ENCODE measurements around the gene POFUT2. TPM values are rescaled to one million over a fixed set of nuclear protein-coding genes. Genes with fewer than 3 reads are reported as not detected.

POFUT2 gene
- total and polyA plus RNA-seq, 12 donors = 12.7 to 20.6 (median 16.9) TPM

- H3K4me1 ChIP-seq = peaks cover 0 to 31% (median 12%) of the 10 kb centered on the region in 9 donors
Observed at GRCh38 chr21:45327441-45328197, 39.9 kb upstream of the POFUT2 start.

GRCh38 chr21:45326891-45327440, 39.3 kb upstream of the POFUT2 start:
- no peak for ATAC-seq
- no peak for TF ChIP-seq CTCF (IDR thresholded peaks at IDR 0.05)

More at GRCh38 chr21:45327441-45328197, 39.9 kb upstream of the POFUT2 start:
- 88 to 94% methylated on average over 23 of the region's 23 CpGs for WGBS, 2 donors
- ATAC-seq (no peak), DNase-seq (no peak)
- intact Hi-C loops (cut with DNase I) = no loop called here
- Histone ChIP-seq H3K27me3 (no peaks in the 10 kb centered on the region), H3K9me3 (no peaks in the 10 kb centered on the region), H3K27ac (no peak overlapping the region), H3K36me3 (no peaks in the 10 kb centered on the region), H3K4me3 (no peak overlapping the region)
- TF ChIP-seq CTCF (IDR thresholded peaks at IDR 0.05) = no peak

GRCh38 chr21:45326169-45326851, 38.6 kb upstream of the POFUT2 start:
- 87 to 91% methylated on average over 25 of the region's 25 CpGs for WGBS, 2 donors
- Histone ChIP-seq H3K36me3 (no peaks in the 10 kb centered on the region), H3K4me1 (peaks cover 0 to 34% (median 12%) of the 10 kb centered on the region in 9 donors), H3K27me3 (no peaks in the 10 kb centered on the region), H3K4me3 (no peak overlapping the region), H3K27ac (no peak overlapping the region), H3K9me3 (no peaks in the 10 kb centered on the region)
- no peak for ATAC-seq
- intact Hi-C loops (cut with DNase I) = no loop called here
- no peak for DNase-seq
- no peak for TF ChIP-seq CTCF (IDR thresholded peaks at IDR 0.05)

More at GRCh38 chr21:45326891-45327440, 39.3 kb upstream of the POFUT2 start:
- no peak for DNase-seq
- Histone ChIP-seq H3K27ac (no peak overlapping the region), H3K27me3 (no peaks in the 10 kb centered on the region), H3K36me3 (no peaks in the 10 kb centered on the region), H3K4me1 (peaks cover 0 to 34% (median 12%) of the 10 kb centered on the region in 9 donors), H3K9me3 (no peaks in the 10 kb centered on the region), H3K4me3 (no peak overlapping the region)
- WGBS, 2 donors = 87 to 92% methylated on average over 8 of the region's 8 CpGs
- intact Hi-C loops (cut with DNase I) = no loop called here
